EL (cell line): ENCODE results near the gene GALR1.
"Not testable (repeated sequence)": the region's sequence is repeated elsewhere in the genome, so short reads cannot be mapped to it uniquely, and the experiment has no call there.

Source experiments
- DNase-seq: peaks from one replicate; pipeline ENCODE4 v3.0.0-alpha.2; 2016

Gene GALR1

GRCh38 chr18:77250926-77251729, 1.5 kb downstream of the GALR1 start:
- DNase-seq = no peak

GRCh38 chr18:77251730-77252050, 2.0 kb downstream of the GALR1 start:
- DNase-seq = no peak

DNA sequence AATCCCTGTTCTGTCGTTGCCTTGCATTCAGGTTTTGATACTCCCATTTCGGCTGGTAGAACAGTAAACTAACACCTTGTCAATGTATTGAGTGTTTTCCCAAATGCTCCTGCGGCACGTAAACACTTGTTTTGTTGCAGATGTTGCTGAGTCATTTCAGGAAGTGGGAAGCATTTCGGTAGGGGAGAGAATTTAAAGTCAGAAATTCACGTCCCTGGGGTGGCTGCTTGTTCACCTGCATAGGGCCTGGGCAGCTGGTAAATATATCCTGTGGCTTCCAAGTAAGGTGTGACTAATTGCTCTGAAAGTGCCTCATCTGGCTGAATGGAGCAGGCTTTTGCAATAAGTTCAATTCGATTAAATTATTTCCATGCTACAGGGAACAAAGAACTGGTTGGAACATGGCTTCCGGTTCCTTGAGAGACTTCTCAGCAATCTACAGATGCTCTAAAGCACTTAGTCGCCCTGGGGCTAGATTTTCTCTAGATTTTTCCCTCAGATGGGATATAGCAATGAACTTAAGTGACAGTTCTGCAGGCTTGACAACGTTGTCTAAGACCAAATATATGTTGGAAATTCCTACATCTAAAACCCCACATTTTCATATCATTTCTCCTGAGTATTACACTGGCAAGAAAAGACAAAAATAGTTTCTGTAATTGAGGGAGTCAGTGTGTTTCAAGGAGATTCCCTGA, 5.2 kb downstream of the GALR1 start:
- DNase-seq = no peak

GRCh38 chr18:77255426-77256105, 5.9 kb downstream of the GALR1 start:
- no peak for DNase-seq

DNA sequence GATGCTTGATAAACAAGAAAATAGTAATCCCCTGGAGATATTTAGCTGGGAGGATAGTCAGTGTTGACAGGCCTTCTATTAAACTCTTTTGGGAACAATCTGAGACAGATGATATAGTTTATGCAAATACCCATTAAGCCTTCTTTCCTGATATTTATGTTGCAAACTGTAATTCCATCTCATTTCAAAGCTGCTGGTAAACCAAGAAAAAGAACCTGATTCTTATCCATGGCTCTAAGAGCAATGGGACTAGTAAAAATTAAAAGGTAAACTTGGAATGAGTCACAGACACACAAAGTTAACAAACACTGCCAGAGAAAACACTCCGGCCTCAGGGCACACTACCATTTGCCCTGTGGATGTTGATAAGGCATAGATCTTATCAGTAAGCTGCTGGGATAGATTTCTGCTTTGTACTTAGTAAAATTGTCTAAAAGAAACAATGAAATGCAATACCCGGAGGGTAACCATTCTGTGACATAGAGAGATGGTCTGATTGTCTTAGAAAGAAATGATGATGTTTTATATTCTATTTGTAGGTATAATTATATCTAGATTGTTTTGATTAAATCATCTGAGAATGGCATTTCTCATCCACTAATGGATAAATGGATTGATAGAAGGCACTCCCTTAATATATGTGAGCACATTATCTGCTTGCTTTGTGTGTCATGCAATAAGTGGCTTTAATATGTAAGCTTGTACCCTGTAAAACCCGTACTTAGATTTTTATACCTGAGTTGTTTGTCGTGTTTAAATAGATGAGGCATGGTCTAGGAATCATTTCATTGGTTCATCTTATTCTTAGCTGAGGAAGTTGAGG, 13.2 kb downstream of the GALR1 start:
- DNase-seq = no peak

- DNase-seq = no peak
These were observed 13.8 kb downstream of the GALR1 start for GRCh38 chr18:77263466-77263763.

- no peak for DNase-seq
These were observed 18.3 kb downstream of the GALR1 start for GRCh38 chr18:77267969-77268368.

GRCh38 chr18:77268456-77268855, 18.8 kb downstream of the GALR1 start:
- no peak for DNase-seq

DNA sequence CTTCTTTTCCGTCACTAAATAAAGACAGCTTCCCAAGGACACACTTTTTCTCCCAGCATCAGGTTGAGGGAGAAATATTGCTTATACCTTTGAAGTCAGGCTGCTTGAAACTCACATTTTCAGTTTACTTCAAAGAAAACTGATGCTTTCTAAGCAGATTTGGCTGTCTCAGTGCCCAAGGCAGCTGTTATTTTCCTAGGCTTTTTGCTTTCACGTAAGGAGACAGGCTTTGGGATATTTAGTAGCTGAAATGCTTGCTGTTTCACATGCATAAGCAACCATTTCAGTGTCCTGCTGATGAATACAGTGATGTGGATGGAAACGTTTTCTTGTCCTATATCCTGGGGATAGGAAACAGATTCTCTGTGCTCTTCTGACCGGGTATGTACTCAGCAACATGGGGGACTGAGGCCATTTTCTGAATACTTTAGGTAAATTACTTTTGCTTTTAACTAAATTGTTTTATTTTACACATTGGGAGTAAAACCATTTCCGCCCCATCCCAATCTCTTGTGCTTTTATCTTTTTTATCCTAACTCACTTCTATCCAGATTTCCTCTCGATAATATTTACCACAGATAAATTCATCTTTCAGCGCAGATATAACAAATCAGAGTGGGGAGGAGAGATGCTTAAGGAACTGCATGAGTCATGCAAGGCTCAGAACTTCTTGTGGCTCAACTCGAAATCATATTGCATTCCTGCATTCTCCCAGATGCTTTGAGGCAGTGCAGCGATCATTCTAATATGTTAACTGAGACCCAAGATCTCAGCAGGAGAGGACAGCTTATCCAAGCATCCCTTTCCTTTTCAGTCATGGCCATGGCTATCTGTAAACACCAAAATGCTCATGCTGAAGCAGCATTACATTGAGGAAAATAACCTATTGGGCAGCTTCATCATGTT, 22.2 kb downstream of the GALR1 start:
- no peak for DNase-seq

- not testable (repeated sequence) for DNase-seq
These were observed 41.2 kb downstream of the GALR1 start for GRCh38 chr18:77290841-77291240.

DNA sequence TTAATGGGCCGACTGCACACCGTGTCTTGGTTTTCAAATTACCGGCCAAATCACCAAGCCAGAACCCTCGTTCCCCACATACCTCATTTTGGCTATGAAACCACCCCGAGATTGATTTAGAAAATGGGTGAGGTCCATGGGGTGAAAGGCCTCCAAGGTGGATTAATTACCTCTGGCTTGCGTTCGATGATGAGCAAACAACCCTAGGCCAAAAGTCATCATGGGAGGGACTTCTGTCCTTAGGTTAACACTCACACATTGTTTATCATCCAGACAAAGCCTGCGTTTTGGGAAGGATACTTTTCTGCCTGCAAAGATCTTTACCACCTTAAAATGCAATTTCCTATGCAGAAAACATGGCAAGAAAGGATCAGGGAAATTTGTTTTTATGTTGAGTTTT, 48.5 kb downstream of the GALR1 start:
- DNase-seq = no peak

- no peak for DNase-seq
These were observed 50.1 kb downstream of the GALR1 start for GRCh38 chr18:77299706-77300105.

DNA sequence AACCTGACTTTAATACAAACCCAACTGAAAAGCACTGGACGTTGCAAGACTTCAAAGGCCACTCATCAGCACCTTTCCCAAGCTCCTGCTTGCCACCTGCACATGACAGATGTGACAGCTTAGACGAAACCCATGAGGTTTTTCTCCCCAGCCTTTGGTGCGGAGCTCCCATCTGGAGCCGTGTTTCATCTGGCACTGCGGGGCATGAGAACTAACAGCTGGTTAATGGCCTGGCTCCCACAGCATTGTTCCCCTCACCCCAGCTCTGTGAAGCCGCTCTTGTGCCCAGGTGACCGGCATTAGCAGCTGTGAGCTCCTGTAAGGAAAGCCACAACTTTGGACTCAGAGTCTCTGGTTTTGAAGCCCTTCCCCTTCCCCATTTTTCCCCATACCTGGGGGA, 50.9 kb downstream of the GALR1 start:
- DNase-seq = no peak

DNA sequence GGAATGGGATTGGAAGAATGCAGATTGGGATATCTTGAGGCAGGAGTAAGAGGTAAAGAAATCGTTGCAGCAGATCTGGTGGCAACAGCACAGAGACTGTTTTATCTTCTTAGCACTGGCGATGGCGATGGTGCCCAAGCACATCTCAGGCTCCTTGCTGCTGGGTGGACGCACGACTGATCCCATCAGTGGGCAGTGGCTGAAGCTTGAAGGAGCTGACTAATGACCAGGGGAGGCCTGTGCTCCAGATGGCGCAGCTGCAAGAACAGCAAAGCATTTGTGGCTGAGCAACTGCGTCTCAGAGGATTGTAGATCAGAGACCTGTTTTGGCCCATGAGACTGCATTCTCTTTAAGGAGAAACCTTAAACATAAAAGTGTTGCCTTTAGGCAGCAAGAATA, 54.6 kb downstream of the GALR1 start:
- no peak for DNase-seq

GRCh38 chr18:77305676-77306075, 56.0 kb downstream of the GALR1 start:
- no peak for DNase-seq

- DNase-seq = no peak
These were observed 58.6 kb downstream of the GALR1 start for GRCh38 chr18:77308216-77308615.

DNA sequence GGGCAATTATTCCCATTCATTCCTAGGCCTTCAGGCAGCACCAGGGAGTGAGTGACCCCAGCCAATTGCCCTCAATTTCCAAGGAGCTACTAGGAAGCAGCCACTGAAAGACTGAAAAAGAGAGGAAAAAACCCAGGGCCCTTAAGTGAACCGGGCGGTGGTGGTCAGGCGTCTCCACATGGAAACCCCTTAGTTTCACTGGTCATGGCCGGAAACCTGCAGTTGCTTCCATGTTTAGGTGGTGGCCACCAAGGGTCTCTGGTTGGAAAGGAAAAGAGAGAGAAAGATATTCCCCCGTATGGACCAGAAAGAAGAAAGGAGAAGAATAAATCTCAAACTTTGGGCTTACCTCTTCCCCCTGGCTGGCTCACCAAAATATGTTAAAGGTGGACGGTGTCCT, 64.9 kb downstream of the GALR1 start:
- no peak for DNase-seq

DNA sequence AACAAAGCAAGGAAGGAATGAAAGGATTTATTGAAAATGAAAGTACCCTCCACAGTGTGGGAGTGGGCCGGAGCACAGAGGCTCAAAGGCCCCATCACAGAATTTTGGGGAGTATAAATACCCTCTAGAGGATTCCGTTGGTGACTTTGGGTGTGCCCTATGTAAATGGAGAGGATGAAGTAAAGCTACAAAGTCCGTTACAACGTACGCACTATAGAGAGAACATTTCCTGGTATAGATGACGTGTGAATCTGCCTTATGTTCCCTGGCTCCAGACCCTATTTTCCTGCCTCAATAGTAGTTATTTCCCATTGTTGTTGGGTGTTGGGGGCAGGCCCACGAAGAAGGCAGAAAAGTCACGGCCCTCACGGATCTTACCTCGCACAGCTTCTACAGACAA, 65.3 kb downstream of the GALR1 start:
- no peak for DNase-seq

- no peak for DNase-seq
These were observed 66.4 kb downstream of the GALR1 start for GRCh38 chr18:77316008-77316407.

DNA sequence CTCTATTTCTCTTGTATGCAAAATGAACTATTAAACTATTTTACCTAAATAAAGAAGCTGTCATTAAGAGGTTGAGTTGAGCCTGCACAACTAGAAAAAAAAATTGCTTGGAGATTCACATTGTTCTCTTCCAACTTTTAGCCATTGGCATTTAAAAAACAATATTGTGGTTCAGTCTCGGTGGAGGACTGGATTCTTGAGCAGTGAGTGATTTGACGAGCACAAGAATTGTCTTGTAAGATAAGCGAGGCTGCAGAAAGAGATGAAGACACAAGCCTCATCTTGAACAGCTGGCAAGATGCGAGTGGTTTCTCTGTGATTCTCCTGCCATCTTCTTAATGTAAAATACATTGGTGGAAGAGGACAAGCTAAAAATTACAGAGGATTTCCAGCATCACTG, 67.0 kb downstream of the GALR1 start:
- no peak for DNase-seq

DNA sequence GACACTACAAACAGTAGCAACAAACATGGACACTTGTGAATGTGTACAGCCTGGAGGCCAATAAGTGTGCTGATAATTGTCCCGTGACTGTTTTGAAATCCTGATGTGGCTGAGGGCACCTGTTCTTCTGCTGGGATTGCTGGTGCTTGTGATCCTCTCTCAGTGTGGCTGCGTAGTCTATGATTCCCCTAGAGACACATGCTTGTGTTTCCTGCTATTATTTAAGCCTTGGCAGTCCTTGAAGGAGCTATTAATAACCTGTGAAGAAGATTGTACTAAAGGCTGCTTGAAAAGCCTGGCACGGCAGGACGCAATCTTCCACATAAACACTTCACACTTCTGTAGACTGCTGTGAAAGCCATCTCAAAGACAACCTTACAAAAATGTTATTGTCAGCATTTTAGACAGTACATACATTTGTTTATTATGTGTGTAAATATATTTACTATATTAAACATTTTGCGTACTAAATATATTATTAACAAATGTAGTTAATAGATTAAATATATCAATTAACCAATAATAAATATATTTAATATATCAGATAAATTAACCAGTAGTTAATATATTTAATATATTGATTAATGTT, 71.4 kb downstream of the GALR1 start:
- no peak for DNase-seq
